GM19043 (cell line): ENCODE measurements around the gene NYNRIN.

Experiments used
- ATAC-seq: cut with Tn5 transposase; IDR thresholded peaks from one replicate; pipeline ENCODE4 v1.9.1; 2021; ENCODE audit warnings: low read depth; ENCODE audit not compliant: unreplicated experiment

Gene NYNRIN

DNA sequence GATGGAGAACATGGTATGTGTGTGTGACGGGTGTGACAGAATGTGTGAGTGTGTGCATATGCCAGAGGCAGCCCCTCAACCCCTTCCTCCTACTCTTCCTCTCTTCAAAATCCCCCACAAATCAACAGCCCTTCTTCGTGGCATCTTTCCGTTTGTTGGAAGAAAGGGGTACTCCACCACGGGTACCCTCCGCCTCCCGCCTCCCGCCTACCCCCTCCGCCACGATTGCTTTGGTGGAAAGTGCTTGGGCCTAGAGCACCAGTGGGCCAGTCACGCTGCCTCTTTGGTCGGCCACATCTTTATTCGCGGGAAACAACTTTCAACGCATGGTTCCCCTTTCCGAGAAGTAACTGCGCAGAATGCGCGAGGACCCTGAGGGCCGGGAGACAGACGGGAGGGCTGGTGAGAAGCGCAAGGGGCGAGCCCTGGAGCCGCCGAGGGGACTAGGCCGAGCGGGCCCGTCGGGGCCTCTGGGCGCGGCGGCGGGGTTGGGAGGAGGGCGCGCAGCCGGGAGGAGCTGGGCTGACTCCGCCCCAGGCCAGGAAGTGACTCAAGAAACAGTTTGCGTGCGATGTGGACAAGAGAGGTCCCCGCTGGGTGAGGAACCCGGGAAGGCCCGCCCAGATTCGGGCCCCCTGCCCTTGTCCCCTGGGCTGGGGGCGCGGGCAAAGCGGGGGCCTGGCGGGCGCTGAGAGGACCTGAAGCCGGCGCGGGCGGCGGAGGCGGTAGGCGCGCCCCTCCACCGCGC is 30.8 kb downstream of the NYNRIN start, which contains the start of the genes CBLN3 and KHNYN:
Gene CBLN3, minus strand, starts transcription at position 274 of the 748 bp plus-strand sequence. CDS start 614 bp downstream, outside the sequence.
Gene KHNYN, plus strand, starts transcription at position 560 of the 748 bp plus-strand sequence. CDS start 777 bp downstream, outside the sequence.
- peak; percentile 85 for ATAC-seq

DNA sequence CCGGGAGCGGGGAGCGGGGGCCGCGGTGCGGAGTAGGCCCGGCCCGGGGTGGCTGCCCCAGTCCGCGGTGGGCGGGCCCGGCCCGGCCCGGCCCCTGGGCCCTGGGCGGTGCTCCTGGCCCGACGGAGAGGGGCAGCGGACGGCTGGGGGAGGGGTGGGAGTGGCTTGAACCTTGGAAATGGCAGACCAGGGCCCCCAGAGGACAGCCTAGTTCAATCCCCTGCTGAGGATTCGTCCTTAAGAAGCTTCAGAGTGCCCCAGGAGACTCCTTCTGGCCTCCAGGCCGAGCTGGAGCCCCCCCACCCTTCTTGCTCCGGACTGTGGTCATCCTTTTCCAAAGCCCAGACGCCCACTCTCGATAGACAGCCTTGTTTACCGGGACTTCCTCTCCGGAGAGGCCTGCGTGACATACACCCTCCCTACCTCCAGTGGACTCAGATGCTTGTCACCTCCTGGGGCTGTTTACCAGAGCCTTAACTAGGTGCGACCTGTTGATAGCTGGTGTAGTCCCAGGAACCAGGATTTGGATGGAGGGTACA is 31.4 kb downstream of the NYNRIN start:
- peak; percentile 49 for ATAC-seq

DNA sequence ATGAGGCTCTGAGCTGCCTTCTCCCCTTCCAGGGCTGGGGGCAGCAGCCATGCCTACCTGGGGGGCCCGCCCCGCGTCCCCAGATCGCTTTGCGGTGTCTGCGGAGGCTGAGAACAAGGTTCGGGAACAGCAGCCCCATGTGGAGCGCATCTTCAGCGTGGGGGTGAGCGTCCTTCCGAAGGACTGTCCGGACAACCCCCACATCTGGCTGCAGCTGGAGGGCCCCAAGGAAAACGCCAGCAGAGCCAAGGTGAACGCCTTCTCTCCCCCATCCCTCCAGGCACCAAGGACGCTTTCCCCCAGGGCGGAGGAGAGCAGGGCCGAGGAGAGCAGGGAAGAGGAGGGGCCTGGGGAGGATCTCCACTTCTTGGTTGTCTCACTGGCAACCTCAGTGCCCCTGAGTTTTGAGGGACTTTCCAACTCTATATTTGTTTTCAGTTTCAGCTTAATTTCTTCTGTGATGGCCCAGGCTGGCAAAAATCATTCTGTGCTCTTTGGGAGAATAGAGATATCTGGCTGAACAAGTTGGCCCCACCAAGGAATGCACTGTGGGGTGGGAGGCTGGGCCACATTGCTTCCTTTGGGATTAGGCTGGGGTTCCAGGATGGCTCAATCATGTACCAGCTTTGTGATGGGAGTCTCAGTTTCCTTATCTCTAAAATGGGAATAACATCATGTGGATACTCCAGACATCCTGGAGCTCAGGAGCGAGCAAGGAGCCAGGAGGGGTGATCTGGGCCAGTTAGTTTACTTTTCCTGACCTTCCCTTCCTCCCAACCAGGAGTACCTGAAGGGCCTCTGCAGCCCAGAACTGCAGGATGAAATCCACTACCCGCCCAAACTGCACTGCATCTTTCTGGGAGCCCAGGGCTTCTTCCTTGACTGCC is 32.1 kb downstream of the NYNRIN start:
- no peak for ATAC-seq

DNA sequence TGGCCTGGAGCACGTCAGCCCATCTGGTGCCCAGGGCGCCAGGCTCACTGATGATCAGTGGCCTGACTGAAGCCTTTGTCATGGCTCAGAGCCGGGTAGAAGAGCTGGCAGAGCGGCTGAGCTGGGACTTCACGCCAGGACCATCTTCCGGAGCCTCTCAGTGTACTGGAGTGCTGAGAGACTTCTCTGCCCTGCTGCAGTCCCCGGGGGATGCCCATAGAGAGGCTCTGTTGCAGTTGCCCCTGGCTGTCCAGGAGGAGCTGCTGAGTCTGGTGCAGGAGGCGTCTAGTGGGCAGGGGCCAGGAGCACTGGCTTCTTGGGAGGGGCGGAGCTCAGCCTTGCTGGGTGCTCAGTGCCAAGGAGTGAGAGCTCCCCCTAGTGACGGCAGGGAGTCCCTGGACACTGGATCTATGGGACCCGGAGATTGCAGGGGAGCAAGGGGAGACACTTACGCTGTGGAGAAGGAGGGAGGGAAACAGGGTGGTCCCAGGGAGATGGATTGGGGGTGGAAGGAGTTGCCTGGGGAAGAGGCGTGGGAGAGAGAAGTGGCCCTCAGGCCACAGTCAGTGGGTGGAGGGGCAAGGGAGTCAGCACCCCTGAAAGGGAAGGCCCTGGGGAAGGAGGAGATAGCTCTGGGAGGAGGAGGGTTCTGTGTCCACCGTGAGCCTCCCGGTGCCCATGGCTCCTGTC is 32.9 kb downstream of the NYNRIN start:
- ATAC-seq = peak; percentile 46

DNA sequence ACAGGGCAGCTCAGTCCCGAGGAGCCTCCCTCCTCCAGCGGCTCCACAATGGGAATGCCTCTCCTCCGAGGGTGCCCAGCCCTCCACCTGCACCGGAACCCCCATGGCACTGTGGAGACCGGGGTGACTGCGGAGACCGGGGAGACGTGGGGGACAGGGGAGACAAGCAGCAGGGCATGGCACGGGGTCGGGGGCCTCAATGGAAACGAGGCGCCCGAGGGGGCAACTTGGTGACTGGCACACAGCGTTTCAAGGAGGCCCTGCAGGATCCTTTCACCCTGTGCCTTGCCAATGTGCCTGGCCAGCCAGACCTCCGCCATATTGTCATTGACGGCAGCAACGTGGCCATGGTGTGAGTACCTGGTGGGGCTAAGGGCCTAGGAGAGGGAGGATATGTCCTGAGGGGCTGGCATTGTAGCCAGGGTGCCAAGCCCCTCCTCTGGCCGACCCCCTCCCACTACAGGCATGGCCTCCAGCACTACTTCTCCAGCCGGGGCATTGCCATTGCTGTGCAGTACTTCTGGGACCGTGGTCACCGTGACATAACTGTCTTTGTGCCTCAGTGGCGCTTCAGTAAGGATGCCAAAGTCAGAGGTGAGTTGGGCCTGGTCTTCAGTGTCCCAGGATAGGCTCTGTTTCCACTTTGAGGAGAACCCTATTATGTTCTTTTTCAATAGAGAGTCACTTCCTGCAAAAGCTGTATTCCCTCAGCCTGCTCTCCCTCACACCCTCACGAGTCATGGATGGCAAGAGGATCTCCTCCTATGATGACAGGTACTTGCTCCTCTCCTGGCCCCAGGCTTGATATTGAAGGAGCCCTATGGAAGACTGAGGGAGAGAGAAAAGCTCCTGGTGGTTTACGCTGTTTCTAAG is 33.7 kb downstream of the NYNRIN start:
- ATAC-seq = no peak

DNA sequence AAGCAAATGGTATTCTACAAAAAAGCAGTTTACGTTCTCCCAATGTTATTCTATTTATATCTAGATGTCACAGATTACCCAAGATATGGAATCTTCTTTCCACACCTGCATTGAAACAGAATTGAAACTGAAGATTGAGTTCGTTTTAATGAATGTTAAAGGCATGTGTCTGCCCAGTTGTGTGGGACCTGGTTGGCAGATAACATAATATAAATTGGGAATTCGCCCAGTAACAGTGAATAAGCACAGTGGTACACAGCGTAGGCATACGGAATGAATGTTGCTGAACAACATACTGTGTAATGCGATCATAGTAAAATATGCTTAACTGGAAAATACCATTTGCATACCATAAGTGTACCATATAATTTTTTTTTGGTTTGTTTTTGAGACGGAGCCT is 35.2 kb downstream of the NYNRIN start:
- no peak for ATAC-seq

DNA sequence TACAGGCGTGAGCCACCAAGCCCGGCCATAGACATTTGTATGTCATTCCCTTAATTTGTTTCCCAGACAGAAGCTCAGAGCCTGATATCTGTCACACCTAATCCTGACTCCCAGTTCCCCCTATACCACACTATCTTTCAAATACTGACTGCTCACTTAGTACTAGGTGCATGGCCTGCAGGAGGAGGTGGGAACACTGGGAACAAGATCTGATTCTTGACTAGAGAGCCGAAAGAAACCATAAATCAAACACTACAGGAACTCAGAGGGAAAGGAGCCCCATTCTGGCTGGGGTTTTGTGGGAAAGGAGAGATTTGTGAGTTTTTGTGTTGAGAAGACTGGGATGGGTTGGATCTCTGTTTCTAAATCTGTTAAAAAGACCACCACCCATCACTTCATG is 35.9 kb downstream of the NYNRIN start:
- no peak for ATAC-seq

DNA sequence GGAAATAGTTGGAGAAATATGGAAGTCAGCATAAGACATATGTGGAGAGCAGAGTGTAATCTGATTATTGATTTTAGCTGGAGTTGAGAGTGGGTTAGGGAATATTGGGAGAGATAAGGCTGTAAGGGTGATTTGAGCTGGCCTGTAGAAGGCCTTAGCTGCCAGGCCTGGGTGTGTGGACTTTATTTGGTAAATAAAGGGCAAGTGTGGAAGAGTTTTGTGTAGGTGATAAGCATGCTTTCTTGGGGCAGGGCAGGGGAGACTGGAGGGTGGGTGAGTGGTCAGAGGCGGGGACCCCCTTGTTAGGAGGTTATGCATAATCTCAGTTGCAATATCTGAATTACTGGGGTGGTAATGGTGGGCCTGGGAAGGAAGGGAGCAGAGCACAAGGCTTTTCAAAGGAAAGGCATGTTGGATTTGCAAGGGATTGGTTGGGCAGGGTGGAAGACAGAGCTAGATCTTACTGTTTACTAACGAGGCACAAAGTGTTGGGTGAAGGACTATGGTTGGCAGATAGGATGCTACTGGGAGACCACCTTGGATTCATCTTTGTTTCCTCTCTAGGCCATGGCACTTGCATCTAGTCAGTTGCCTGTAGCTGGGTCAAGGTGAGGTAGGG is 36.5 kb downstream of the NYNRIN start:
- ATAC-seq = no peak

DNA sequence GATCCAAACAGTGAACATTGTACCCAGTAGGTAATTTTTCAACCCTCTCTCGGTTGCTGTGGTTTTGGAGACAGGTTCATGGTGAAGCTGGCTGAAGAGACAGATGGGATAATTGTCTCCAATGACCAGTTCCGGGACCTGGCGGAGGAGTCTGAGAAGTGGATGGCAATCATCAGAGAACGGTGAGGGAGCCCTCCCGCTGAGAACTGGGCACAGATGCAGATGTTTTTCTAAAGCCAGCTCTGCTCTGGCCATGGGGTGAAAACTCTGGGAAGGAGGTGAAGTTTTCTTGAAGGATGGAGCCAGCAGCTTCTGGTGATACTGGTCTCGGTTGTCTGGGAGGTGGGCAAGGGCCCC is 37.2 kb downstream of the NYNRIN start:
- ATAC-seq = no peak

DNA sequence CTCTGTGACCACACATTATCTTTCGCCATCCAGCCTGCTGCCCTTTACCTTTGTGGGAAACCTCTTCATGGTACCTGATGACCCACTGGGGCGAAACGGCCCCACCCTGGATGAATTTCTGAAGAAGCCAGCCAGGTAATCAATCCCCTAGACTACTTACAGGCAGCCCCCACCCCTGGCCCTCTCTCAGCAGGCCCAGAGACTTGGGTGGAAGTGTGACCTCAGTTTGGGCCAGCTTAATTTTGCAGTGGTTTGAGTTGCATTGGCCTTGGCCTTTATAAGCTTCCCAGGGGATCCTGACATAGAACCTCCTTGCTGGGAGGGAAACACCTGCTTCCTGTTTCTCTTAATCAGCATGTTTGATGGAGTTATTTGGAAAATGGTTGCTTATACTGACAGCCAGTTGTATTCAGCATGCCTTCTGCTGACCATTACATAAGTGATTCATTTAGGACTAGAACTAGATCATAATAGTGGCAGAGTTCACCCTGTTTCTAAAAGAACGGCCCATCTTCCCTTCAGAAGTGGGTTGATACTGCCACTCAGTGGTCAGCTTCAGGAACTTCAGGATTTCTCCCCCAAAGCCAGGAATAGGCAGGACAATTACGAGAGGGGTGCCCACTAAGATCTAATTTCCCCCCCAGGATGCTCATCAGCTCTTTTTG is 37.7 kb downstream of the NYNRIN start:
- no peak for ATAC-seq

DNA sequence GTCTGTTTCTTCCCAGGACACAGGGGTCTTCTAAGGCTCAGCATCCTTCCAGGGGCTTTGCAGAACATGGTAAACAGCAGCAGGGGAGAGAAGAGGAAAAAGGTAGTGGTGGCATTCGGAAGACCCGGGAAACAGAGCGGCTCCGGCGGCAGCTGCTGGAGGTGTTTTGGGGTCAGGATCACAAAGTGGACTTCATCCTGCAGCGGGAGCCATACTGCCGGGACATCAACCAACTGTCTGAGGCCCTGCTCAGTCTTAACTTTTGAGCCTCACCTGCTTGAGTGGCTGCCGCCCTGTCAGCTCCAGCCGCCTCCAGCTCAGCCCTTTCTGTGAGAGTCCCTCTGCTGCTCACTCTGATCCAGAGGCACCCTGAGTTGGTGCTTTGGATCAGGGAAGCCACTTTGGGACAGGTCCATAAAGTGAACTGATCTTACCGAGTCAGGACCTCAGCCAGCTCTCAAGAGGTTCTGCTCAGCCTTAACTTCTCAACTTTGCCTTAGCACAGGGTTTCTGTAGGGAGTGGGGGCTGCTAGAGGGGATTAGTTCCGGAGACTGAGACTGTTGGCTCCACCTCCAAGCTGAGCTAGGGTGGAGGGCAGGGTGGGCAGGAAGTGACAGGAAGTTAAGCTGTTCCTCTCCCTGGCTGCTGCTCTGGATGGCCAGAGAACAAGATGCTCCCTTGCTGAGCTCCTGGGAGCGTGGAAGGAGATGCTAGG is 38.4 kb downstream of the NYNRIN start:
- ATAC-seq = no peak

DNA sequence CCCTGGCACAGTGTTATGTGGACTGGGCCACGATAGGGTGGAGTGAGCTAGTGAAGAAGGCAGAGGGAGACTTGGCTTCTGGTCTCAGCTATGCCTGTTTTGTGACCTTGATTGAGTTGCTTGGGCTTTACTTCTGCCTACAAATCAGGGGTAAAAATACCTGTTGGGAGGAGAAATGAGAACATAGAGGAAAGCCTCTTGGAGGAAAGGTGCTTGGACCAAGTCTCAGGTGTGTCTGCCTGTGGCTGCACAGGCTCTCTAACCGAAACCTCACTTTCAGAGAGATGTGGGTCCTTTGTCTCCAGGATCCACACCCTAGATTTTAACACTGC is 38.9 kb downstream of the NYNRIN start:
- no peak for ATAC-seq

DNA sequence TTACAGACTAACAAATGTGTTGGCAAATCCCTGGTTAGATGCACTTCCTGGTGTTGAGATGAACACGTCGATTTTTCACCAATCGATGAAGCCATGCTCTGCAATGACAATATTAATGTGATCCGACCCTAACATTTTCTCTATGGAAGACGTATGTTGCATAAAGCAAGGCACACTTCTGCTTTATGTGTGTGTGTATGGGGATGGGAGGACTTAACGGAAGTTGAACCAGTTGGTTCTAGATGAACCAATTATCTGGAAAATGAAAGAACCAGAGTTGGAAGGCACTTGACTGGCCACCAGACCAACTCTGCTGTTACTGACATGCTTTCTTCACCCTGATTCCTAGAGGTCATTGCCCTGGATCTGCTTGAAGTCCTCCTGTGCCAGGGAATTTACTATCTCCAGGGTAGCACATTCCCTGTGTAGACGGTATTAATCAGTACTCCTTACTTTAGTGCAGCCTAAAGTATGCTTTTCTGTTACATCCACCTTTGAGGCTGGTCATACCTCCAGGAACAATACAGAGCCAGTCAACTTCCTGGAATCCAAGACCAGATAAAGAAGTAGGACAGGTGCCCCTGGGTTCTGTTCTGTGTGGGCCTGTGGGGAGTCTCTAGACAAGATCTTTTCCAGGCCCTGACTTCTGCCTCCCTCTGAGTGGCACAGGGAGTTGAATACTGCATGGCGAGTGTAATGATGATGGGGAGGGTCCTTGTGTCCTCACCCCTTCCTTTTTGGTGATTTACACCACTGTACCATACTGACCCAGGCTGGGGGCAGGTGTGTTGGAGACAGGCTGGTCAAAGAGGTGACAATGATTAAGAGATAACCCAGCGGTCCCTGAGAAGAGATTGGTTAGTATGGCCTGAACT is 39.7 kb downstream of the NYNRIN start:
- ATAC-seq = no peak

DNA sequence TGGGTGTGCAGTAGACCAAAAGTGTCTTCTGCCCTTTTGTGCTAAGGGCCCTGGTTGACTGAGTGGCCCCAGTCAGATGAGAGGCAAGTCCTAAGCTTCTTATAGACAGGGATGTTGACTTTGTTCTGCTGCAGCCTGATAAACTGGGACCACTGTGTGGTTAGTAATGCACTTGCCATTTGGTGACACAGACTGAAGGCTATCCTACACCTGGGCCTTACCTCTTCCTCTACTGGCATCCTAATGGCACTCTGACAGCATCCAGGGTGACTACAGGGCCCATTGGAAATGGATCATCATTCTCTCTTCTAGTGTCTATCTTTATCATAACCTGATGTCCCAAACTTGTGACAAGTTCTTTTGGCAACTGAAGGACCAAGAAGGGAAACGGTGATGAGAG is 40.5 kb downstream of the NYNRIN start:
- no peak for ATAC-seq

DNA sequence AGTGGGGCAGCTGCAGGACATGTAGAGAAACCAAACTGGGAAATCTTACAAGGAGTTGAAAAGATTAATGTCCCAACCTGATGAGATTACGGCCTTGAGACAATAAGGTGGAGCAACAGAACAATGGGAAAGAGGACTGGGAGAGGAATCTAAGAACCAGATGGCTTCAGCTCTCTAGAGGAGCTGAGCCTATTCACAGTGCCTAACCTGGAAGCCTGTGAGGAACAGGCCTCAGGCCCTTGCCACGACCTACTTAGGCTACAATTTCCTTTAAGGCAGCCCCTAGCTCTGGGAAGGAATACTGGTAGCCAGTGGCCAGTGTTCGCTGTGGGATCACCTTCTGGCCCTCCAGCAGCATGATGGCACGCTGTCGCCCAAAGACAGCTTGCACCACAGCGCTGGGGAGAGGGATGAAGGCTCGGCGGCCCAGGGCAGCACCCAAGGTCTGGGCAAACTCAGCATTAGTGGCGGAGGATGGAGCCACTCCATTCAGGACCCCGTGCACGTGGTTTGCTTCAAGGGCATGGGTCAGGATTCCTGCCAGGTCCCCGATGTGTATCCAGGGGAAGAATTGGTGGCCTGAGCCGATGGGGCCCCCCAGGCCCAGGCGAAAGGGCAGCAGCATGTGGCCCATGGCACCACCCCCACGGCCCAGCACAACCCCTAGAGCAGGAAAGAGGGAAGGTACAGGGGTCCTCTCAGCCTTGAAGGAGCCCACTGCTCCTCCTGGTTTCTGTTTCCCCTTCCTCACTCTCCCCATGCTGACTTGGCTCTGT is 41.2 kb downstream of the NYNRIN start:
- no peak for ATAC-seq

DNA sequence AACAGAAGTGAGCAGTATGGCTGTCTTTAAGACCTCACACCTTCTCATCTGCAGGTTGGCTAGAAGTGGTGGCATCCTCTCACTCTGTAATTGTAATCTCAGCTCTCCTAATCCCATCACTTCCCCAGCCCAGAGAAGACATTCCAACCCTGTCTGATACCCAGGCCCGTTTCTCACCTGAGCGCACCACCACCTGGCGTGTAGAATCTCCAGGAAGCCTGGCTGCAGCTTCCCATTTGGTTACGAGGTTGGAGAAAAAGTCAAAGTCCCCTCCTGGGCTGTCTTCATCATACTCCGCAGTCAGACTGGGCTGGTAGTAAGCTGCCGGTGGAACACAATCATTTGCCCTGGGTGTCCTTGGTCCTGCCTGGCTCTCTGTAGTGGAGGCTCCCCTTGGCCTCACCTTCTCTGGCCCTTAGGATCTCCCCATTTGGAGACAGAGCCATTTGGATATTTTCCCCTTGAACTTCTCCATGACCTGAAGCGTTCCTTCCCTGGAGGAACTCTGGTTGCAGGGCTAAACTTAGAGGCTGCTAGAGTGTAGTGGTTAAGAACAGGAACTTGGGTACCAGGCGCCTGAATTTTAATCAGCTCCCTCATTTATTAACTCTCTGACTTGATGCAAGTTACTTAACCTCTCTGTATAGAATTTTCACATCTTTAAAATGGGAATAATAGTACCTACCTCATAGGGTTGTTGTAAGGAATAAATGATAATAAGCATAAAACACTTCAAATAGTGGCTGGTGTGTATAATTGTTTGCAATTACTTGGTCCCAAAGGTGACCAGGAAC is 42.0 kb downstream of the NYNRIN start:
- ATAC-seq = no peak
